Measurements from ENCODE around the gene GNG13. TPM values are rescaled to one million over a fixed set of nuclear protein-coding genes. Genes with fewer than 3 reads are reported as not detected.

GNG13 gene
- total RNA-seq, 1 experiment from 2014 or later = not detected

- peaks cover 2% of the 10 kb centered on the region for H3K9me3 ChIP-seq (ENCODE audit: low read depth, low read length, poor library complexity, severe bottlenecking)
- TF ChIP-seq CTCF (conservative IDR thresholded peaks at IDR 0.05; ENCODE audit: low read depth, low read length) = no peak
- no peak for TF ChIP-seq EZH2 (IDR thresholded peaks at IDR 0.05; ENCODE audit: borderline replicate concordance, low read depth, low read length, poor library complexity, severe bottlenecking)
- H3K27me3 ChIP-seq (replicated peaks; ENCODE audit: insufficient read depth, low read depth, low read length, poor library complexity) = no peaks in the 10 kb centered on the region
- intact Hi-C loops (cut with micrococcal nuclease; ENCODE audit: unreplicated experiment) = no loop called here
- H3K36me3 ChIP-seq (ENCODE audit: insufficient read depth, low read length, poor library complexity, severe bottlenecking) = no peaks in the 10 kb centered on the region
- no peaks in the 10 kb centered on the region for H3K4me1 ChIP-seq (ENCODE audit: insufficient read depth, low read length, poor library complexity, severe bottlenecking)
- no peak for DNase-seq (ENCODE audit: low spot score)
- ChIA-PET CTCF (no interaction called here), POLR2A (ENCODE audit: low non-redundant PET) (no interaction called here)
- H3K27ac ChIP-seq (ENCODE audit: low read depth, low read length, poor library complexity, severe bottlenecking) = no peak overlapping the region
- BruUV-seq (replicated peaks) = no TSS peak
- H3K4me3 ChIP-seq (ENCODE audit: low read depth, low read length, poor library complexity, severe bottlenecking) = no peak overlapping the region
Measured at GRCh38 chr16:833411-833810, 32.9 kb upstream of the GNG13 start.

- ChIA-PET POLR2A (ENCODE audit: low non-redundant PET) (no interaction called here), CTCF (no interaction called here)
- Histone ChIP-seq H3K4me3 (ENCODE audit: low read depth, low read length, poor library complexity, severe bottlenecking) (no peak overlapping the region), H3K27me3 (replicated peaks; ENCODE audit: insufficient read depth, low read depth, low read length, poor library complexity) (no peaks in the 10 kb centered on the region), H3K36me3 (ENCODE audit: insufficient read depth, low read length, poor library complexity, severe bottlenecking) (no peaks in the 10 kb centered on the region), H3K27ac (ENCODE audit: low read depth, low read length, poor library complexity, severe bottlenecking) (no peak overlapping the region), H3K4me1 (ENCODE audit: insufficient read depth, low read length, poor library complexity, severe bottlenecking) (no peaks in the 10 kb centered on the region), H3K9me3 (ENCODE audit: low read depth, low read length, poor library complexity, severe bottlenecking) (peaks cover 2% of the 10 kb centered on the region)
- intact Hi-C loops (cut with micrococcal nuclease; ENCODE audit: unreplicated experiment) = no loop called here
- BruUV-seq (replicated peaks) = no TSS peak
- no peak for TF ChIP-seq EZH2 (IDR thresholded peaks at IDR 0.05; ENCODE audit: borderline replicate concordance, low read depth, low read length, poor library complexity, severe bottlenecking)
- no peak for TF ChIP-seq CTCF (conservative IDR thresholded peaks at IDR 0.05; ENCODE audit: low read depth, low read length)
- DNase-seq (ENCODE audit: low spot score) = no peak
Measured at GRCh38 chr16:832652-833336, 32.3 kb upstream of the GNG13 start.

GRCh38 chr16:831571-832413 is 31.3 kb upstream of the GNG13 start:
- Histone ChIP-seq H3K4me1 (ENCODE audit: insufficient read depth, low read length, poor library complexity, severe bottlenecking) (no peaks in the 10 kb centered on the region), H3K27me3 (replicated peaks; ENCODE audit: insufficient read depth, low read depth, low read length, poor library complexity) (no peaks in the 10 kb centered on the region), H3K36me3 (ENCODE audit: insufficient read depth, low read length, poor library complexity, severe bottlenecking) (no peaks in the 10 kb centered on the region), H3K4me3 (ENCODE audit: low read depth, low read length, poor library complexity, severe bottlenecking) (no peak overlapping the region), H3K27ac (ENCODE audit: low read depth, low read length, poor library complexity, severe bottlenecking) (no peak overlapping the region), H3K9me3 (ENCODE audit: low read depth, low read length, poor library complexity, severe bottlenecking) (no peaks in the 10 kb centered on the region)
- no peak for DNase-seq (ENCODE audit: low spot score)
- intact Hi-C loops (cut with micrococcal nuclease; ENCODE audit: unreplicated experiment) = no loop called here
- POLR2A ChIA-PET (ENCODE audit: low non-redundant PET) = no interaction called here
- CTCF ChIA-PET = no interaction called here
- no peak for TF ChIP-seq EZH2 (IDR thresholded peaks at IDR 0.05; ENCODE audit: borderline replicate concordance, low read depth, low read length, poor library complexity, severe bottlenecking)
- no peak for TF ChIP-seq CTCF (conservative IDR thresholded peaks at IDR 0.05; ENCODE audit: low read depth, low read length)
- BruUV-seq (replicated peaks) = no TSS peak
